ENCODE measurements around the gene RFNG.

DNA sequence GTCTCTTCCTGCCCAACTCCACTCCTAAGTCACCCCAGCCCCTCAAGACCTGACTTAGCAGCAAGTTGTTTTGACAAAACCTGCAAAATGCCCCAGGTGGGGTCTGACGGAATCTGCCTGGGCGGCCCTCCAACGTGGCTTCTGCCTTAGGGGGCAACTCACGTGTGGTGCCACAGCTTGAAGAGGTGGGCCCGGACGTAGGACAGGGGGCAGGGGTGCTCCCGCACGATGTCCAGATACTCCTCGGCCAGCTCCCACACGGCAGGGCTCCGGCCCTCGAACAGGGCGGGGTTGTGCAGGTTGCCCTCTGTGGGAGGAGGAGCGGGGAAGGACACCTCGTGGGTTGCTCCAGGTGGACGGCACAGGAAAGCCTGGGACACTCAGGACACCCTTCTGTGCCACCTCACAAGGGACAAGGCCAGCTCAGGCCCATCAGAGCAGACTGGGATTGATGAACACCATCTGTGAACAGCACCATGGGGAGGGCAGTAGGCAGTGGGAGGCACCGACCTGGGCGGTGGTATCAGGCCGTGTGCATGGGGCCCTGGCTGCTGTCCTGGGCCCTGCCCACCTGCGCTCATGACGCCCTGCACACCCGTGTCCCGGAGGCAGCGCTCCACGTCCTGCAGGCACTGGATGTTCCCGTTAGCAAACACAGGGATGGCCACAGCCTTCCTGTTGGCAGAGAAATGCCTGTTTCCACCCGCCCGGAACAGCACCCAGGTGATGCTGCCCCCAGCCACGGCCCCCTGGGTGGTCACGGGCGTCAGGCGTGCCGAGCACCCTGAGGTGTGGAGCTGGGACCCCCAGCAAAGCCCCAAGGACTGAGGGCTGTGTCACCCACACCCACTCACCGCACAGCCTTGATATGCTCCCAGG lies 9.7 kb upstream of the RFNG start:
- TF ChIP-seq ZNF274 (IDR thresholded peaks at IDR 0.05; ENCODE audit: low read depth, low read length) (no peak), YY1 (IDR thresholded peaks at IDR 0.05; ENCODE audit: insufficient read depth, insufficient read length) (no peak), SUZ12 (IDR thresholded peaks at IDR 0.05; ENCODE audit: extremely low read depth, insufficient read depth, insufficient read length) (no peak)
